GM20431 (cell line): ENCODE measurements around the gene C1orf174.

ENCODE experiments used
- in situ Hi-C: fragments of 300-500 bp; cut with MseI, MboI; formaldehyde crosslinking; loops from one replicate; pipeline ENCODE4 v1.15.0; 2020; ENCODE audit warnings: low sequenced_read_pairs; ENCODE audit not compliant: unreplicated experiment

The C1orf174 gene

DNA sequence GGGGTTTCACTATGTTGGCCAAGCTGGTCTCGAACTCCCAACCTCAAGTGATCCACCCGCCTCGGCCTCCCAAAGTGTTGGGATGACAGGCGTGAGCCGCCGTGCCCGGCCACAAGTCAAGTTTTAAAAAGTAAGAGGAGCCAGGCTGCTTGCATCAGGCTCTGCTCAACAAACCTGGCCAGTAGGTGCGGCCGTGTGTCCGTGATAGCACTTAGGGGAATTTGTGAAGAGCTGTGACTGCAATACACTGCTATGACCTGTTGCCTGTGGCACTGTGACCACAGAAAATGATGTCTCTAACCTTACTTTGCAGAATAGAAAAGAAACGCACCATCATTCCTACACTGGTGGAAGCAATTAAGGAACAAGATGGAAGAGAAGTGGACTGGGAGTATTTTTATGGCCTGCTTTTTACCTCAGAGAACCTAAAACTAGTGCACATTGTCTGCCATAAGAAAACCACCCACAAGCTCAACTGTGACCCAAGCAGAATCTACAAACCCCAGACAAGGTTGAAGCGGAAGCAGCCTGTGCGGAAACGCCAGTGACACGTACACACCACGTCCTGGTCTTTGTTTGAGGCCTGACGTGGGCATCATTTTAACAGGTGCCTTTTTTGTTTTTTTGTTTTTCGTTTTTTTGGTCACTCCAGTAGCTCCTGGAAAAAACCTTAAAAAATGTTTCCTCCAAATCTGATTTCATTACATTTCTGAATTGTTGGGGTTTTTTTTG lies 16.7 kb downstream of the C1orf174 start:
- in situ Hi-C loops: no loop called here

- in situ Hi-C loops: no loop called here
Observed at GRCh38 chr1:3881193-3881480, 18.9 kb downstream of the C1orf174 start.

DNA sequence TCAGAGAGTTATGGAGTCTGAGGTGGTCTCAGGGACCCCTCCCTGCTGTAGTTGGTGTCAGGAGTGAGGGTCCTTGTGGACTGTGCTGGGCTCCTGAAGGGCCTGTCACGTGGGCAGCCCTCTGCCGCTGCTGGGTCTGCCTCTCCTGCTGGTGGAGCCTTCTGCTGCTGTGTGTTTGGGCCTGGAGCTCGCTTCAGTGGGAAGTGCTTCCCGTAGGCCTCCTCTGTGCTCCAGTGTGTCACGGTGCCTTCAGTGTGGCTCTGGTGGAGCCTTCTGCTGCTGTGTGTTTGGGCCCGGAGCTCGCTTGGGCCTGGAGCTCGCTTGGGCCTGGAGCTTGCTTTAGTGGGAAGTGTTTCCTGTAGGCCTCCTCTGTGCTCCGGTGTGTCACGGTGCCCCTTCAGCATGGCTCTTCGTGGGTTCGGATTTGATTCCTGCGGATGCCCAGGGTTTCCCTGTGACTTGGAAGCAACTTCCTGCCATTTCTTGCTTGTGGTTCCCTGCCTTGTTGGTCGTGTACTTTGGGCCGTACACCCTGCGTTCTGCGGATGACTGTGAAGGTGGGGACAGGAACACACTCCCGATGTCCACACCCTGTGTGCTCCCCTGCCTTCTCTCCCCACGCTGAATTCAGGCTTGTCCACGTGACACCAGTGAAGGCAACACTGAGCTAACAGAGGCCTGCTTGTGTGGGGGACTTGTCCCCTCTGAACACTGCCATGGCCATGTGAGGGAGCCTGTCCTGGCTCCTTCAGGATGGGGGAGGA lies 19.5 kb downstream of the C1orf174 start:
- in situ Hi-C loops: no loop called here

DNA sequence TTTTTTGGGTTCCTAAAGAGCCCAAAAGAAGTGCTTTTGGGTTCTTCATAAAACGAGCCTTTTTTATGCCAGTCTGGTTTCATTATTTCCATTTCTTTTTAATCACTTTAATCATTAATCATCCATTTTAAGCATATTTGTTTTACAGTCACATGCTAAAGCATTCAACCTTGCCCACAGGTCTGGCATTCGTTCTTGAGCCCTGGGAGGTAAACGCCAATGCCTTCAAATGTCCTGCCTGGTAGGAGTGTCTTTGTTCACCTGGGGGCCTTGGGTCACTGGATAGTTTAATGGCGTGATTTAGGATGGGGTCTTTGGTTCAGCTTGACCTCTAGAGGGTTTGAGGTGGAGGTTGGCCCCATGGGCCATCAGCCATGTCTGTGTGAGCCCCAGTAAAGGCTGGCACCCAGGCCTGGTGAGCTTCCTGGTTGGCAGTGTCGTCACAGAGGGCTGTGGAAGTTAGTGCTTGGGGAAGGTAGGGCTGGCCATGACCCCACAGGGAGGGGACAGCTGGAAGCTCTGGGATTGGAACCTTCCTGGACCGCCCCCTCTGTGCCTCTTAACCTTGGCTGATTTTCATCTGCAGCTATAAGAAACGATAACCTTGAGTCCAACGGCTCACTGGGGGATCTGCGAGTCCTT lies 20.2 kb downstream of the C1orf174 start:
- in situ Hi-C loops: no loop called here

DNA sequence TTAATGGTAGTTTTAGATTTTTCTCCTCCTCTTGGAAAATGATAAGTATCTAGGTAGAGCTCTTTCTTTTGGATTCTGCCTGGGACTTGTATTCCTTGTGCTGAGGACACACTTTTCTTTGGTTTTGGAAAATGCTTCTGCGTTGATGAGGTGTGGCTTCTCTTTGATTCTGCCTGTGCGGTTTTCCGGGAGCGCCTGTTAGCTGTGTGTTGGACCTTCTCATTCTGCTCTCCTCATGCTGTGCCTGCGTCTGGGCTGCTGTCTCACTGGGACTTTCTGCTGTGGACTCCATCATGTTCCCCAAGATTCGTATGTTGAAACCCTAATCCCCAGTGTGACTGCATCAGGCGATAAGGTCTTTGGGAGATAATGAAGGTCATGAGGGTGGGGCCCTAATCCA lies 21.0 kb downstream of the C1orf174 start:
- in situ Hi-C loops: no loop called here

DNA sequence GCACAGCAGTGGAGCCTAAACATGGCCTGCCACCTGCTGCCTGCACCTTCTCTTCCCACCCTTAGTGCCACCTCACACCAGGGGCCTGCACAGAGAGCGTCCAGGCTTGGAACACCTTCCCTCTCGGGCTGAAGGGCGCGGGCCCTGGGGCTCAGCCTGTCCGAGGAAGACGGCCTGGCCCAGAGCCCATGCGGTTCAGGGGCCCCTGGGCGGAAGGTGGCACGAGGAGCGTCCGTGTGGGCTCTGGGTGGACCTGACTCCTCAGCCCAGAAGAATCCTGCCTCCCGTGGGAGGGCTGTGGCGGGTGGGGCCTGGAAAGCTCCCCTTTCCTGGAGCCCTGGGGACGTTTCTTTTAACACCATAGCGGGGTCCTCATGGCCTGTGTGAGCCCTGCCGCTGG lies 23.4 kb downstream of the C1orf174 start:
- in situ Hi-C loops: no loop called here

DNA sequence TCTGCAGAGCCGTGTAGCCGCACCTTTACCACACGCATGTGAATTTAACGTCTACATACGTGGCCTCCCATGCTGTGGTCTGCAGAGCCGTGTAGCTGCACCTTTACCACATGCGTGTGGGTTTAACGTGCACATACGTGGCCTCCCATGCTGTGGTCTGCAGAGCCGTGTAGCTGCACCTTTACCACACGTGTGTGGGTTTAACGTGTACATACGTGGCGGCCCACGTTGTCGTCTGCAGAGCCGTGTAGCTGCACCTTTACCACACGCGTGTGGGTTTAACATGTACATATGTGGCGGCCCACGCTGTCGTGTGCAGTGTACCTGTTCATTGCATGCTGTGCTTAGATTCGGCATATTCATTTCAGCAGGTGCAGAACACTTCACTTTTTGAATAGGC lies 25.3 kb downstream of the C1orf174 start:
- in situ Hi-C loops: no loop called here

DNA sequence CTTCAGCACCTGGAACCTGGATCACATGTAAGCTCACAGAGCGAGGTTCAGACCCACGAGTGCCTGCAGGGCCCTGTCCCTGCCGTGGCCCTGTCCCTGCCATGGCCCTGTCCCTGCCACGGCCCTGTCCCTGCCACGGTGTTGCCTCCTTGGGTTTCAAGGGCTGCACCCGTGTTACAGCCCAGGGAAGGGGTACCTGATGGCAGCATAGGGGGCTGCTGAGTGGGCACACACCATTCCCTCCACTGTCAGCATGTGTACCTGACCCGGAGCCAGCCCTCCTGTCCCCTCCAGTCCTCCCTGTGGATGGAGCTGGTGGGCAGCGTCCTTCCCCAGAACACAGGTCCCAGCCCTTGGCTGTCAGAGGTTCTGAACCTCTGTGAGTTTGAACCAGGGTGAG lies 27.5 kb downstream of the C1orf174 start:
- in situ Hi-C loops: no loop called here

- in situ Hi-C loops: no loop called here
Observed at GRCh38 chr1:3871451-3871805, 28.6 kb downstream of the C1orf174 start.

DNA sequence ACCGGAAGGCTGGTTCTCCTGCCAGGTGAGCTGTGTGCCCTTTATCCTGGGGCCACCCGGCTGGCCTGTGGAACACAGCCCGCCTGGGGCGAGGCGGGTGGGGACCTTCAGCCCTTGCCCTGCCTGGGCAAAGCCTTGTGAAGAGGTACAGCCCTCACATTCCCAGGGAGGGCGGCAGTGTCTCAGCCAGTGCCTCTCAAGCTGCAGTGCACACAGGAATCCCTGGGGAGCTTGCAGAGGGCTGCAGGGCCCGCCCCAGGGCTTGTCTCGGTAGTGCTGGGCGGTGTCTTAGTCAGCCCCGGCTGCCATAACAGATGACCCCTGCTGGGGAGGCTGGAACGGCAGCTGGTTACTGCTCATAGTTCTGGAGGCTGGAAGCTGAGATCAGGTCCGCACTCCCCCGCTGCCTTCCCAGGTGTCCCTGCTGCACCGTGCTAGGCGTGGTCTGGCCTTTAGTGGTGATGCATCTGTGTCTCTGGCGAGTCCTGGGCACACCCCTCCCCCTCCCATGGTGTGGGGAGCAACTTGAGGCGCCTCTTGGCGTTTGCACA lies 30.2 kb downstream of the C1orf174 start:
- in situ Hi-C loops: no loop called here

DNA sequence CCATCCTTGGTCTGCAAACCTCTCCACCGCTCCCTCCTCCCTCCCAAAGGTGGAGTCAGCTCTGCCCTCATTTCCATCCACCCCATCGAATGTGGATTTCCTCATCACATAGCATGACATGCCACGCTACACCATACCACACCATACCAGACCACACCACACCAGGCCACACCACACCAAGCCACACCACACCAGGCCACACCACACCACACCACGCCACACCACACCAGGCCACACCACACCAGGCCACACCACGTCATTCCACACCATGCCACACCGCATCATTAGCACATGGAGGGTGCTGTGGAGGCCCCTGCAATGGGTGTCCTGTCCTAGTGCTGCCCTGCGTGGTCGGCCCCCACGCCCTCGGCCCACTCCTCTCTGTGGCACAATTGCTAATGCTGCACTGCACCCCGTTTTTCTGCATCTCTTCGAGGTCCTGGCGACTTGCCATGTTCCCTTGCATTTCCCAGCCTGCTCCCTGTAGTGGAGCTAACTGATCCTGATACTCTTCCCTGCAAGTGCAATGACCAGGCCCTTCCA lies 31.5 kb downstream of the C1orf174 start:
- in situ Hi-C loops: no loop called here

DNA sequence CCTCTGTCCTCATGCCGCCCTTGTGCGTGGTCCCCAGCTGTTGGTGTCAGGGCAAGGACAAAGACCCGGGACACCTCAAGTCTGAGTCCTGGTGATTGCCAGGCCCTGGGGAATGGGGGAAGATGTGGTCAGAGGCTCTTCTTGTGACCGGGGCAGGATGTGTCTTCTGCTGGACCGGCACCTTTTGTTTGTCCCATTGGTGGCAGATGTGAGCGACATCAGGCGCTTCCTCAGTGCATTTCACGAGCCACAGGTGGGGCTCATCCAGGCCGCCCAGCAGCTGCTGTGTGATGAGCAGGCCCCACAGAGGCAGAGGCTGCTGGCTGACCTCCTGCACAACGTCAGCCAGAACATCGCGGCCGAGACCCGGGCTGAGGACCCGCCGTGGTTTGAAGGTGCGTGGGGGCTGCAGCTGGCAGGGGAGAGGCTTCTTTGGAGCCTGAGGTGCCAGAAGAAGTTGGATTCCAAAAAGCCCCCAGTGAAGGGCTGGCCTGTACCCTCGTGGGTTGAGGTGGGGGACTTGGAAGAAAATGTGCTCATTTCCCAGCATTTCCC lies 34.4 kb downstream of the C1orf174 start:
- in situ Hi-C loops: no loop called here

GRCh38 chr1:3864884-3865283 lies 35.2 kb downstream of the C1orf174 start:
- in situ Hi-C loops: no loop called here

- in situ Hi-C loops: no loop called here
Observed at GRCh38 chr1:3863231-3863935, 36.7 kb downstream of the C1orf174 start.

DNA sequence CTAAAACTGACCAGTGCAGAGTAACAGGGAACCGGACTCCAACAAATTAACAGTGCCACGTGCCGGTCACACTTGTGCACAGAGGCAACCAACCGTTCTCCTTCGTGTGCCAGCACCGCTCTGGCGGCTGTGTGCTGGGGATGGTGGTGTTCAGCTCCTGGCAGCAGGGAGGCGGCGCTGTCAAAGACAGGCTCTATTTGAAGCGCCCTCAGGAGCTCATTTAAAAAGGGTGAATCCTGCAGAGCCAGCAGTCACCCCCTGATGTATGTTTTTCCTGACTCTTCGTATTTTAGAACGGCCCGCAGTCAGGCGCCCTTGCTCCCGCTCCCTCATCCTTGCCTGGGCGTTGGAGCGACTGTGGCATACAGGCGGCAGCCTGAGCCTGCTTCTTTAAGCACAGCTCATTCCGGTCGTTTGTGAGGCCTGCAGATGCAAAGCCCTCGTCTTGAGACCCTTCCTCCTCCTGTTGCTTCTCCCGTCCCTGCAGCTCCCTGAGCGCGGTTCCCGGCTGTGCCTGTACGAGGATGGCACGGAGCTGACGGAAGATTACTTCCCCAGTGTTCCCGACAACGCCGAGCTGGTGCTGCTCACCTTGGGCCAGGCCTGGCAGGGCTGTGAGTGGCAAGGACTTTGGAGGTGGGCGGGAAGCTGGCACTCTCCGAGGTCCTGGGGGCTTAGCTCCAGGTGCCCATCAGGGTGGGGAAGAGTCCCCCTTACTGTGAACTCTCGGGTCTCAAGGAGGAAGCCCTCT lies 41.7 kb downstream of the C1orf174 start:
- in situ Hi-C loops: no loop called here

DNA sequence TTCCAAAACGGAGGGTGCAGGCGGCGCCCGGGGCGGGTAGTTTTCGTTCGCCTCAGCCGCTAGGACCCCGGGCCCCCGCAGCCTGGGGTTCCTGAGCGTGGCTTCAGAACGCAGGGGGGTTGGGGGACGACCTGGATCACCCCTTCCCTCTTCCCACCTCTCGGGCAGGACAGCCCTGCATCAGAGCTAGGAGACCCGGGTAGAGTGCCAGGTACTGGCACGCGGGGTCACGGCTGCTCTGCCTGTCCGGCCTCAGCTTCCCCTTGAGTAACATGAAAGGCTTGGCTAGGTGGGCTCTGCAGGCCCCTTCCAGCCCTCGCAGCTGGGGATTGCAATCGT lies 42.3 kb downstream of the C1orf174 start:
- in situ Hi-C loops: no loop called here

GRCh38 chr1:3856923-3857790 lies 42.9 kb downstream of the C1orf174 start, which contains the start of the genes CEP104 and DFFB:
Gene CEP104, minus strand, starts transcription at chr1:3857211. Its CDS starts 4,804 bp downstream, at chr1:3852407.
Gene DFFB, plus strand, starts transcription at chr1:3857476. Its CDS starts 128 bp downstream, at chr1:3857604.
- in situ Hi-C loops: no loop called here

- in situ Hi-C loops: no loop called here
Observed at GRCh38 chr1:3852711-3853485, 47.2 kb downstream of the C1orf174 start.
